Activated CD8-positive, alpha-beta T cell treated with anti-CD3 and anti-CD28 coated beads for 36 hours (primary cell): ENCODE data around the gene SLC25A33. TPM values are rescaled to one million over a fixed set of nuclear protein-coding genes. Genes with fewer than 3 reads are reported as not detected.

ENCODE experiments used
- ATAC-seq: fragments of 200-7000 bp; cut with Tn5 transposase; one replicate; pipeline ENCODE4 v1.10.0; 2021; ENCODE audit warnings: mild to moderate bottlenecking, moderate library complexity
- CTCF ChIA-PET: fragments of 350-600 bp; sonication (Branson Sonifier 250); formaldehyde crosslinking; loops from one replicate; lab custom pipeline; 2021; ENCODE audit warnings: antibody characterized with exemption; lab: Charles Lee
- POLR2A ChIA-PET: fragments of 350-600 bp; sonication (Branson Sonifier 250); formaldehyde crosslinking; loops from one replicate; lab custom pipeline; 2021; ENCODE audit warnings: antibody characterized with exemption; lab: Charles Lee
- DNase-seq: peaks from one replicate; pipeline ENCODE4 v3.0.0-alpha.2; 2020
- H3K27ac Mint-ChIP-seq: one replicate; pipeline ENCODE4 v1.8.0; 2021; ENCODE audit warnings: mild to moderate bottlenecking, mixed read lengths
- H3K27me3 Mint-ChIP-seq: one replicate; pipeline ENCODE4 v1.8.0; 2021; ENCODE audit warnings: mixed read lengths
- H3K36me3 Mint-ChIP-seq: one replicate; pipeline ENCODE4 v1.8.0; 2021; ENCODE audit warnings: low read depth, mixed read lengths
- H3K4me1 Mint-ChIP-seq: one replicate; pipeline ENCODE4 v1.8.0; 2021; ENCODE audit warnings: low read depth, mixed read lengths
- H3K4me3 Mint-ChIP-seq: one replicate; pipeline ENCODE4 v1.8.0; 2021; ENCODE audit warnings: mild to moderate bottlenecking, moderate library complexity, mixed read lengths
- H3K9me3 Mint-ChIP-seq: one replicate; pipeline ENCODE4 v1.8.0; 2021; ENCODE audit warnings: mixed read lengths
- intact Hi-C: fragments of 100-400 bp; cut with micrococcal nuclease; formaldehyde crosslinking; loops from one replicate; pipeline ENCODE4 v1.10.0; 2022
- total RNA-seq, 2 experiments: library from RNA; stranded (reverse); gene quantifications; one replicate each; pipeline ENCODE4 v1.2.3, GENCODE V29; 2021
- TF ChIP-seq, protein P1 (sequence below): fragments of 200-600 bp; IDR thresholded peaks from one replicate; pipeline ENCODE4 v1.8.0; 2022; ENCODE audit warnings: antibody characterized with exemption, mild to moderate bottlenecking

The SLC25A33 gene
- total RNA-seq, 2 experiments from 2014 or later, result 5.7 to 5.9 TPM

- ATAC-seq (no peak), DNase-seq (no peak)
- H3K27ac Mint-ChIP-seq, result peak overlapping the region; percentile 81
- no peaks in the 10 kb centered on the region for H3K9me3 Mint-ChIP-seq
- H3K36me3 Mint-ChIP-seq, result peaks cover 16% of the 10 kb centered on the region
- POLR2A ChIA-PET, result interaction anchor here (0.6 to 1.1 kb wide), 3 partner anchors 21 to 110 kb away, joined by 3 read pairs; no protein-coding TSS in a partner anchor
- H3K4me3 Mint-ChIP-seq, result peak overlapping the region; percentile 69
- intact Hi-C loops, result no loop called here
- peaks cover 37% of the 10 kb centered on the region for H3K4me1 Mint-ChIP-seq
- CTCF ChIA-PET, result interaction anchor here (0.6 to 2.0 kb wide), 6 partner anchors 12 to 272 kb away, joined by 3 to 6 read pairs (median 4); no protein-coding TSS in a partner anchor
- no peaks in the 10 kb centered on the region for H3K27me3 Mint-ChIP-seq
- TF ChIP-seq, protein P1, sequence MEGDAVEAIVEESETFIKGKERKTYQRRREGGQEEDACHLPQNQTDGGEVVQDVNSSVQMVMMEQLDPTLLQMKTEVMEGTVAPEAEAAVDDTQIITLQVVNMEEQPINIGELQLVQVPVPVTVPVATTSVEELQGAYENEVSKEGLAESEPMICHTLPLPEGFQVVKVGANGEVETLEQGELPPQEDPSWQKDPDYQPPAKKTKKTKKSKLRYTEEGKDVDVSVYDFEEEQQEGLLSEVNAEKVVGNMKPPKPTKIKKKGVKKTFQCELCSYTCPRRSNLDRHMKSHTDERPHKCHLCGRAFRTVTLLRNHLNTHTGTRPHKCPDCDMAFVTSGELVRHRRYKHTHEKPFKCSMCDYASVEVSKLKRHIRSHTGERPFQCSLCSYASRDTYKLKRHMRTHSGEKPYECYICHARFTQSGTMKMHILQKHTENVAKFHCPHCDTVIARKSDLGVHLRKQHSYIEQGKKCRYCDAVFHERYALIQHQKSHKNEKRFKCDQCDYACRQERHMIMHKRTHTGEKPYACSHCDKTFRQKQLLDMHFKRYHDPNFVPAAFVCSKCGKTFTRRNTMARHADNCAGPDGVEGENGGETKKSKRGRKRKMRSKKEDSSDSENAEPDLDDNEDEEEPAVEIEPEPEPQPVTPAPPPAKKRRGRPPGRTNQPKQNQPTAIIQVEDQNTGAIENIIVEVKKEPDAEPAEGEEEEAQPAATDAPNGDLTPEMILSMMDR, result no peak
Measured at GRCh38 chr1:9538669-9539164, 548 bp upstream of the SLC25A33 start.

- TF ChIP-seq, protein P1, result no peak
- Mint-ChIP-seq H3K27ac (peak overlapping the region; percentile 84), H3K27me3 (no peaks in the 10 kb centered on the region), H3K36me3 (peaks cover 17% of the 10 kb centered on the region), H3K4me1 (peaks cover 39% of the 10 kb centered on the region), H3K9me3 (no peaks in the 10 kb centered on the region), H3K4me3 (peak overlapping the region; percentile 95)
- ATAC-seq (peak; percentile 45), DNase-seq (peak; percentile 57)
- CTCF ChIA-PET, result interaction anchor here (0.7 to 1.6 kb wide), 4 partner anchors 10 to 273 kb away, joined by 3 to 5 read pairs (median 4); no protein-coding TSS in a partner anchor
- POLR2A ChIA-PET, result interaction anchor here (0.6 to 1.1 kb wide), 3 partner anchors 18 to 111 kb away, joined by 3 read pairs; no protein-coding TSS in a partner anchor
- intact Hi-C loops, result no loop called here
Measured at GRCh38 chr1:9539829-9540550, 725 bp downstream of the SLC25A33 start.

GRCh38 chr1:9542430-9542829, 3.2 kb downstream of the SLC25A33 start:
- intact Hi-C loops, result no loop called here
- POLR2A ChIA-PET, result interaction anchor here (0.6 to 1.9 kb wide), 3 partner anchors 9 to 230 kb away, joined by 3 to 5 read pairs (median 3); no protein-coding TSS in a partner anchor
- TF ChIP-seq, protein P1, result no peak
- peaks cover 39% of the 10 kb centered on the region for H3K4me1 Mint-ChIP-seq
- H3K4me3 Mint-ChIP-seq, result peak overlapping the region; percentile 1
- ATAC-seq (no peak), DNase-seq (no peak)
- H3K27me3 Mint-ChIP-seq, result no peaks in the 10 kb centered on the region
- CTCF ChIA-PET, result interaction anchor here (1.1 kb wide), 1 partner anchor 17 kb away, joined by 3 read pairs; no protein-coding TSS in a partner anchor
- no peak overlapping the region for H3K27ac Mint-ChIP-seq
- H3K9me3 Mint-ChIP-seq, result no peaks in the 10 kb centered on the region
- peaks cover 19% of the 10 kb centered on the region for H3K36me3 Mint-ChIP-seq

GRCh38 chr1:9544926-9545325, 5.7 kb downstream of the SLC25A33 start:
- intact Hi-C loops, result no loop called here
- TF ChIP-seq, protein P1, result no peak
- no peak for DNase-seq
- Mint-ChIP-seq H3K27ac (no peak overlapping the region), H3K36me3 (peaks cover 19% of the 10 kb centered on the region), H3K4me3 (no peak overlapping the region), H3K4me1 (peaks cover 26% of the 10 kb centered on the region), H3K9me3 (no peaks in the 10 kb centered on the region), H3K27me3 (no peaks in the 10 kb centered on the region)
- no peak for ATAC-seq
- ChIA-PET CTCF (no interaction called here), POLR2A (interaction anchor here (1.3 kb wide), 1 partner anchor 9 kb away, joined by 5 read pairs; no protein-coding TSS in a partner anchor)
